HG02571 (cell line): ENCODE measurements around the gene BCAR3.
"Not testable (repeated sequence)": the region's sequence is repeated elsewhere in the genome, so short reads cannot be mapped to it uniquely, and the experiment has no call there.

Experiments used
- ATAC-seq: cut with Tn5 transposase; IDR thresholded peaks from one replicate; pipeline ENCODE4 v1.9.1; 2021; ENCODE audit warnings: mild to moderate bottlenecking, moderate library complexity; ENCODE audit not compliant: unreplicated experiment

The BCAR3 gene

GRCh38 chr1:93554883-93555872, 126.5 kb downstream of the BCAR3 start:
- no peak for ATAC-seq

DNA sequence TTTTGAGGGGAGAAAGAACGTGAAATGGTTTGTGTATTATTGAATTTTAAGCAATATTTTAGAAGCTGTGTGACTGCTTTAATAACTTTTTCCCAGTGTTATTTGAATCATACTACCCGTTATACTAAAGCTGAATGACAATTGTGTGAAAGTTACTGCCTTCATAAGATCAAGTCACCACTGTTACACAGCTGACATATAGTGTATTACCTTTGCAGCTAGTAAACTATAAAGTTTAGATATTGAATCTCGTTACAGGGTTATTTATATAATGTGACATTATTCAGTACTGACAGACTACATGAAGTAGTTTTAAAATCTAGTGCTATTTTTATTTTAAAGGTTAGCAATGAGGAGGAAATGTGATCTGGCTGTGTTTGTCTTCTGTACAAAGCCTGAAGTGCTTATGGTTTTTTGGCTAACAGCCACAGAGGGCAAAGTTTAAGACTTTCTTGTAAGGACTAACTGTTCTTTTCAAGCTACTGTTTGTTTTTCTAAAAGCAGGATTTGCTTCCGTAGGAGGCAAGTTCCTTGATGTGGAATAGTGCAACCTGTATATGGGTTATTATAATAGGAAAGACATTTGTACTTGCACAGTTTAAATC, 127.6 kb downstream of the BCAR3 start:
- not testable (repeated sequence) for ATAC-seq

GRCh38 chr1:93552741-93553455, 128.7 kb downstream of the BCAR3 start:
- no peak for ATAC-seq

- ATAC-seq = no peak
Observed at GRCh38 chr1:93549811-93550210, 131.8 kb downstream of the BCAR3 start.

- ATAC-seq = no peak
Observed at GRCh38 chr1:93549131-93549530, 132.5 kb downstream of the BCAR3 start.

GRCh38 chr1:93546162-93546863, 135.3 kb downstream of the BCAR3 start:
- ATAC-seq = no peak

DNA sequence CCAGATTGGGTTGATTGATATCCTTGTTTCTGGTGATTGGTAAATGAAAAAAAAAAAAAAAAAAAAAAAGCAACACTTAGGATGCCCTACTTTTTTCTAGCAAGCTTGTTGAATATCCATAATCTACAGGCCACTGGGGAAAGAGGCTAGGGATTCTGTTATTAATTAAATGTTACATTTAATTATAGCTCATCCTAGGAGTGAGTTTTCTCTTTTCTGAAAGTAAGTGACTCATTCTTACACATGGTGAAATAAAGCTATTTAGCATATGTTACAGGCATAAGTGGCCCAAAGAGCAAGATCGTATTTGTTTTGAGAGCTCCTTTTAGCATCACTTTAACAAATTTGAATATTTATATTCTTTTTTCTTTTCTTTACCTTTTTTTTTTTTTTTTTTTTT, 139.2 kb downstream of the BCAR3 start:
- ATAC-seq = no peak

GRCh38 chr1:93541045-93541444, 140.6 kb downstream of the BCAR3 start:
- ATAC-seq = no peak

GRCh38 chr1:93537924-93538323, 143.7 kb downstream of the BCAR3 start:
- no peak for ATAC-seq

- no peak for ATAC-seq
Observed at GRCh38 chr1:93537396-93537795, 144.2 kb downstream of the BCAR3 start.

DNA sequence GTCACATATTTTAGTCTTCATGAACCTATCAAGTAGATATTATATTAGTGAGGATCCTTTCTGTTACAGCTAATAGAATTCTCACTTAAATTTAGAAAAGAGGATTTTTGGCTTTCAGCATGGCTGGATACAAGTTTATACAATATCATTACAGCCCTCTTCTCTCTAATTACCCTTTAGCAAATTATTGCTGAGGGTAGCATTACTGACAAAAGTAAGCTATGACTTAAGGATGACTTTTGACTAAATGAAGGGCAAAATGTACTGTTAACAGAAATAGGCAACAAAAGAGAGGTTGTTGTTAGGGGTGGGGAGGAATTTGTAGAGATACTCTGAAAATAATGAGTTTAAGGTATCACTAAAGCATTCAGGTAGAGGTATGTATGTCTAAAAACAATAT, 148.0 kb downstream of the BCAR3 start:
- ATAC-seq = no peak

DNA sequence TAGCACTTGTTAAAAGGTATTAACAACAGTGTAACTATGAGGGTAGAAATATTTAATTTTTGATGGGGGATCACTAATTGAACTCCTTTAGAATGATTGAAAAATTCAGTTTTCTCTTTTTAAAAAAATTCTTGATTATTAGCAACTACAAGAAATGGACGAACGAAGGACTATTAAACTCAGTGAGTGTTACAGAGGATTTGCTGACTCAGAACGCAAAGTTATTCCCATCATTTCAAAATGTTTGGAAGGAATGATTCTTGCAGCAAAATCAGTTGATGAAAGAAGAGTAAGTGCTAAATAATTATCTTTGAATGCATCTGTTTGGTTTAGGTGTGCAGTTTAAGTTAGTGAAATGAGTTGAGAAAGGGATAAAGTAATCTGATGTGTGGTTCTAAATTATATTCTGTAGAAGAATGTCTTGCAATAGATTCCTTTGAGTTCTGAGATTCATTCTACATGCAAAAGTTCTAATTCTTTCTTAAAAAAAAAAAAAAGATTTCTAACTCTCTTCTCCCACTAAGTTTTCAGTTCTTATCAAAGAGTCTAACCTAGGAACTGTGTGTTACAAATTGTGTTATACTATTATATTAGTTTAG, 148.8 kb downstream of the BCAR3 start:
- ATAC-seq = no peak

DNA sequence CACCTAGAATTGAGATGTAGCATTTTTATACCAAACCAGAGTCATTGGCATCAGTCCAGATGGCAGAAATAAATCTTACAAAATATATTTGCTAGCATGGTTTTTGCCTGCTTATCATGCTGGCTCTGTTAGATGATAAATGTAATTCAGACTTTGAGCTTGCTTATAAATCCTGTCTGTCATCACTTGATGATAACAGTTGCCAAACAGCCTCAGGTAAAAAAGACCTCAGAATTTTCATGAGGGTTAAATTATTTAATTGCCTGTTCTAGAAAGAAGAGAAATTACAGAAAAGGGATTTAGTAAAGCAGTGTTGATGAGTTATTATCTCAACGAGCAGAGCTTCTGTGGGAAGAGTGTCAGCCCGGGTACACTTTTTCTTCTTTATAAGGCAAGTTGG, 150.4 kb downstream of the BCAR3 start:
- no peak for ATAC-seq

GRCh38 chr1:93528412-93528811, 153.2 kb downstream of the BCAR3 start:
- ATAC-seq = no peak

DNA sequence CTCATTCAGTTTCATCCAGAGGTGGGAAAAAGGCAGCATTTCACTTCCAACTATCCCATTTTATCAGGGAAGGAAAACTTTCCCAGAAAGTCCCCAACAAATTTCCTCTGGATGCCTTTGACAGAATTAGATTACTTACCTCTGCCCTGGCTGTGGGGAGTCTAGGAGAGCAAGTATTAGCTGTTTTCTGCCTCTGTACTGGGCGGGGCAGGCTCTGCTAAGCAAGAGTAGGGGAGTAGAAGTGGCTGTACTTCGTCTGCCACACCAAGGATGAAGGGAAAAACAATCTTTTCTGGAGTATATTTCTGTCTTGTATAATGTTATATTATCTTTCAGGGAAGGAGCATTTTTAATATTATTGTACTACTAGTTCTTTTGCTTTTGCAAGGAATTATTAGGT, 155.2 kb downstream of the BCAR3 start:
- ATAC-seq = no peak

DNA sequence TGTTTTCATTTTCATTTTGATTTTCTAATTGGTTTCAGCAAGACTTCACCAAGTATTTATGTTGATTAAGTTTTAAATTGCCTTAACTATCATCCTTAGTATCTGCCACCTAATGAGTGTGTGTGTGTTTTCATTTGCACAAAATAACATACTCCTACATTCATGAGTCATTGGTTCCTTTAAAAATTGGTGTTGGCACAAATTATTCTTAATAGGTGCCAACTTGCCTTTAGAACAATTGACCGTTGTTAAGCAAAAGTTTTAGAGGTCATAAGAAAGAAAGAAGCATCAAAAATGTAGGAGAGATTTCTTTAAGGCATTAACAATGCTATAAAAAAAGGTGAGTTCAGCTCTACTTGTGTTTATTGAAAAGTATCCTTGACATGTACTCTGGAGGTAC, 156.2 kb downstream of the BCAR3 start:
- ATAC-seq = no peak

DNA sequence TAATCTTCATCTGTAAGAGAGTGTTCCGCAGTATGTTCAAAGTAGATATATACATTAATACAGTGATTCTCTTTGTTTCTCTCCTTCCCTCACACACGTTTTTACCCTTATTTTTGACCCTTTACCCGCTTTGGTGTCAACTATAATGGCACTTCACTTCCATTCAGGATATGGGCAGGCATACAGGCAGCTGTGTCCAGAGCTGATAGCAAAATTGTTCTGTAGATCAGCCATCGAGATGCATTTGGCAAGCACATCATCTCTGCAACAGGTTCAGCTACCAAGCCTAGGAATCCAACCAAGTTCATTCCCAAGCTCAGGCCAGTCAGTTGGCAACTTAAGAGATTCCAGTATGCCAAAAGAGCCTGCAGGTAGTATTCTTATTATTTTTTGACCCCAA, 158.9 kb downstream of the BCAR3 start:
- ATAC-seq = no peak

- ATAC-seq = no peak
Observed at GRCh38 chr1:93521618-93522017, 160.0 kb downstream of the BCAR3 start.

- no peak for ATAC-seq
Observed at GRCh38 chr1:93519199-93519829, 162.3 kb downstream of the BCAR3 start.

DNA sequence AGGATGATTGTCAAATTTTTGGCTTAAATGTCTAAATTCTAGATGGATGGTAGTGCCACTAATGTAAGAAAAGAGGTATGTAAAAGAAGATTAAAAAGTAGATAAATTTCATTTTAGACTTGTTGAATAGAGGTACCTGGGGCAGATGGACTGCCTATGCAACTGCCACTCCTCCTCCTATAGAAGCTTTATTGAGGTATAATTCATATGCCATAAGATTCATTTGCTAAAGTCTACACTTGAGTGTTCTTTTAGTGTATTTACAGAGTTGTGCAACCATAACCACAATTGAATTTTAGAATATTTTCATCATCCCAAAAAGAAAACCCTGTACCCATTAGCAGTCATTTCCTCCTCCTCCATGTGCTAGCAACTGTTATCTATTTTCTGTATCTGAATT, 163.1 kb downstream of the BCAR3 start:
- no peak for ATAC-seq
